Neuronal stem cell (in vitro differentiated cells): ENCODE results near the gene MALAT1.

ENCODE experiments used
- DNase-seq: peaks from one replicate; pipeline ENCODE4 v3.0.0-alpha.2; 2013; ENCODE audit warnings: low spot score
- H2AFZ ChIP-seq: one replicate; pipeline ENCODE4 v1.6.1; 2013; ENCODE audit warnings: mild to moderate bottlenecking, low read length, inconsistent platforms
- H2AK5ac ChIP-seq: 2 replicates; pipeline ENCODE4 v1.6.1; 2013; ENCODE audit warnings: low read depth, mild to moderate bottlenecking, inconsistent platforms, low read length, moderate library complexity, mixed read lengths
- H2BK120ac ChIP-seq: 2 replicates; pipeline ENCODE4 v1.6.1; 2013; ENCODE audit warnings: low read depth, mild to moderate bottlenecking, inconsistent platforms, low read length, moderate library complexity, mixed read lengths
- H2BK12ac ChIP-seq: one replicate; pipeline ENCODE4 v1.6.1; 2013; ENCODE audit warnings: low read length, inconsistent platforms
- H2BK15ac ChIP-seq: 2 replicates; pipeline ENCODE4 v1.6.1; 2013; ENCODE audit warnings: mild to moderate bottlenecking, low read length, inconsistent platforms, mixed read lengths
- H2BK5ac ChIP-seq: one replicate; pipeline ENCODE4 v1.6.1; 2013; ENCODE audit warnings: inconsistent platforms, mild to moderate bottlenecking, low read length, moderate library complexity
- H3K14ac ChIP-seq: one replicate; pipeline ENCODE4 v1.6.1; 2013; ENCODE audit warnings: low read length, inconsistent platforms
- H3K18ac ChIP-seq: 2 replicates; pipeline ENCODE4 v1.6.1; 2013; ENCODE audit warnings: low read length, inconsistent platforms
- H3K23ac ChIP-seq: 2 replicates; pipeline ENCODE4 v1.6.1; 2013; ENCODE audit warnings: low read depth, mild to moderate bottlenecking, mixed read lengths, low read length, inconsistent platforms; ENCODE audit not compliant: poor library complexity
- H3K27ac ChIP-seq: replicated peaks from 3 replicates; pipeline ENCODE4 v1.5.1; 2013; ENCODE audit warnings: low read length, inconsistent platforms
- H3K27me3 ChIP-seq, 3 experiments: 2 replicates each; pipeline ENCODE4 v1.6.1; 2013; ENCODE audit warnings: low read length in 3 of 3, mild to moderate bottlenecking in 2 of 3, inconsistent platforms in 1 of 3, low read depth in 1 of 3, mixed read lengths in 1 of 3, moderate library complexity in 1 of 3; ENCODE audit not compliant: control insufficient read depth in 3 of 3, insufficient read depth in 3 of 3
- H3K36me3 ChIP-seq, 2 donors: replicated peaks in 1 of 2; 2 replicates each; pipeline ENCODE4 v1.6.1; 2013; ENCODE audit warnings: low read length in 2 of 2; ENCODE audit not compliant: control insufficient read depth in 2 of 2, insufficient read depth in 2 of 2
- H3K4ac ChIP-seq: 2 replicates; pipeline ENCODE4 v1.6.1; 2013; ENCODE audit warnings: inconsistent platforms, mild to moderate bottlenecking, low read length, moderate library complexity
- H3K4me1 ChIP-seq, 2 donors: 1 replicate in 1 of 2; 2 replicates in 1 of 2; pipeline ENCODE4 v1.6.1; 2013; ENCODE audit warnings: low read length in 2 of 2, low read depth in 1 of 2; ENCODE audit not compliant: control insufficient read depth in 2 of 2, insufficient read depth in 1 of 2
- H3K4me2 ChIP-seq: one replicate; pipeline ENCODE4 v1.6.1; 2013; ENCODE audit warnings: mild to moderate bottlenecking, low read length, inconsistent platforms; ENCODE audit not compliant: insufficient read depth, poor library complexity, severe bottlenecking
- H3K4me3 ChIP-seq, 2 donors: 2 replicates each; pipeline ENCODE4 v1.5.1; 2013; ENCODE audit warnings: low read length in 2 of 2, mild to moderate bottlenecking in 2 of 2, inconsistent platforms in 1 of 2, moderate library complexity in 1 of 2
- H3K79me1 ChIP-seq: one replicate; pipeline ENCODE4 v1.6.1; 2013; ENCODE audit warnings: low read depth, mild to moderate bottlenecking, inconsistent platforms, low read length, moderate library complexity
- H3K9ac ChIP-seq: one replicate; pipeline ENCODE4 v1.6.1; 2013; ENCODE audit warnings: mild to moderate bottlenecking, low read depth, low read length, inconsistent platforms; ENCODE audit not compliant: poor library complexity
- H3K9me3 ChIP-seq, 2 donors: replicated peaks in 1 of 2; 2 replicates each; pipeline versions ENCODE3 to v1.6.1; 2013; ENCODE audit warnings: low read length in 2 of 2, mild to moderate bottlenecking in 2 of 2, inconsistent platforms in 1 of 2, low read depth in 1 of 2, mixed read lengths in 1 of 2, moderate library complexity in 1 of 2; ENCODE audit not compliant: control insufficient read depth in 2 of 2, insufficient read depth in 1 of 2
- H4K8ac ChIP-seq: one replicate; pipeline ENCODE4 v1.6.1; 2013; ENCODE audit warnings: low read depth, mild to moderate bottlenecking, inconsistent platforms, low read length, moderate library complexity
- H4K91ac ChIP-seq: one replicate; pipeline ENCODE4 v1.6.1; 2013; ENCODE audit warnings: low read length, low read depth, mild to moderate bottlenecking, inconsistent platforms; ENCODE audit not compliant: poor library complexity
- WGBS, 2 donors: extraction: QIAGEN DNeasy Blood & Tissue Kit; methylation state at CpG; one replicate each; pipeline ENCODE4 v1.1.7; 2013; ENCODE audit warnings: missing lambda C conversion rate in 2 of 2, mixed read lengths in 1 of 2; ENCODE audit not compliant: insufficient read length in 2 of 2, insufficient replicate concordance in 1 of 2; ENCODE audit errors: extremely low coverage in 2 of 2; 5-methylcytosine and 5-hydroxymethylcytosine counted together

Gene MALAT1

DNA sequence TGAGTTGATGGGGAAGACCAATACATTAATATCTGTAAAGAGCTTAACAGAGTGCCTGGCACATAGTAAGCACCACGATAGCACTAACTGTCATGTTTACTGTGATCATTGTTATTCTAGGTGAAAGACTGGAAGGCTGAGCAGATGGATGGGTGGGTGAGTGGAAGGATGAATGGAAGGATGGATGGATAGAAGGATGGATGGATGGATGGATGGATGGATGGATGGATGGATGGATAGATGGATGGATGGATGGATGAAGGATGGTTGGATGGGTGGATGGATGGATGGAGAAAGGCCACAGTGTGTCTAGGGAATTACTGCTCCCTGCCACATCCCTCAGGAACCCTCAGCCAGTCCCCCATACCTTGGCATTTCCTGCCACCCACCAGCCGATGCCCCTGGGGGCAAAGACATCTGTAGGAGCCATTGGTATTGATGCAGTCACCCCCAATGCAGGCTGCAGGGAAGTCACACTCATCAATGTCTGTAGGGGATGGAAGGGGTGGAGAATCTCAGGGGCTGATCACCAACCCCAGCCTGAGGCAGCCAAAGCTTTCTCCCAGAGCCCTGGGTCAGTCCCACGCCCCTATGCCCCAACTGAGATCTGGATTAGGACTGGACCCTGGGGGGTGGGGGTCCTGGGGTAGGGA lies 44.0 kb downstream of the MALAT1 start:
- peaks cover 0 to 16% of the 10 kb centered on the region in 2 donors for H3K4me1 ChIP-seq
- H2BK120ac ChIP-seq = no peak overlapping the region
- H3K23ac ChIP-seq = no peak overlapping the region
- no peak overlapping the region for H3K4me2 ChIP-seq
- H3K4ac ChIP-seq = no peak overlapping the region
- peaks cover 0 to 72% (median 17%) of the 10 kb centered on the region in 3 experiments for H3K27me3 ChIP-seq
- no peak overlapping the region for H4K91ac ChIP-seq
- H2BK12ac ChIP-seq = no peak overlapping the region
- no CpG with 5 or more reads among the region's 3 CpGs for WGBS, 2 donors
- no peak overlapping the region for H3K14ac ChIP-seq
- H2BK15ac ChIP-seq = no peak overlapping the region
- peak overlapping the region; percentile 48 for H2BK5ac ChIP-seq
- peak overlapping the region; percentile 12 for H3K9ac ChIP-seq
- DNase-seq = no peak
- no peak overlapping the region for H2AFZ ChIP-seq
- H3K4me3 ChIP-seq = no peak overlapping the region
- peak overlapping the region; percentile 81 for H2AK5ac ChIP-seq
- no peak overlapping the region for H3K27ac ChIP-seq
- H3K18ac ChIP-seq = no peak overlapping the region
- no peak overlapping the region for H4K8ac ChIP-seq
- peaks cover 2 to 21% of the 10 kb centered on the region in 2 donors for H3K36me3 ChIP-seq
- peaks cover 7% of the 10 kb centered on the region for H3K79me1 ChIP-seq
- no peaks in the 10 kb centered on the region for H3K9me3 ChIP-seq

DNA sequence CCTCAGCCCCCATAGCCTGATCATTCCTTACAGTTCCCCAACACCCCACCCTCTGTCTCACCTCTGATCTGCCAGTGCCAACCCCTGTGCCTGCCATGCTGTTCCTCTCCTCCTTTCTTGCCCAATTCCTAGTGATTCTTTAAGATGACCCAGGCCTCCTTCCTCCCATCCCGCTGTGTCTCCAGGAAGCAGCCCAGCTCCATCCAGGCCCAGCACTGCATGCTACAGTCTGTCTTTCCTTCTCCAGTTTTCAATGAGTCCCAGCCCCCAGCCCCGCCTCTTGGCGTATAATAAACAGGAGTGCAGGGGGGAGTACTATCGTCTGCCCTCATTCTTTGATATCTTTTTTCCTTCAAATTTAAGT lies 47.0 kb downstream of the MALAT1 start:
- Histone ChIP-seq H3K79me1 (peaks cover 5% of the 10 kb centered on the region), H4K8ac (no peak overlapping the region), H3K14ac (no peak overlapping the region), H3K9me3 (no peaks in the 10 kb centered on the region), H3K4me3 (no peak overlapping the region), H3K9ac (no peak overlapping the region), H2BK5ac (no peak overlapping the region), H3K27ac (no peak overlapping the region), H2AFZ (no peak overlapping the region), H2BK120ac (no peak overlapping the region), H3K4ac (no peak overlapping the region), H3K27me3 (peaks cover 0 to 60% (median 5%) of the 10 kb centered on the region in 3 experiments), H3K4me1 (peaks cover 0 to 9% of the 10 kb centered on the region in 2 donors), H2AK5ac (peak overlapping the region; percentile 2), H4K91ac (no peak overlapping the region), H3K4me2 (peak overlapping the region; percentile 99), H3K18ac (no peak overlapping the region), H2BK15ac (no peak overlapping the region), H2BK12ac (no peak overlapping the region), H3K36me3 (peaks cover 0 to 22% of the 10 kb centered on the region in 2 donors), H3K23ac (no peak overlapping the region)
- no peak for DNase-seq
- no CpG with 5 or more reads among the region's 4 CpGs for WGBS, 2 donors

DNA sequence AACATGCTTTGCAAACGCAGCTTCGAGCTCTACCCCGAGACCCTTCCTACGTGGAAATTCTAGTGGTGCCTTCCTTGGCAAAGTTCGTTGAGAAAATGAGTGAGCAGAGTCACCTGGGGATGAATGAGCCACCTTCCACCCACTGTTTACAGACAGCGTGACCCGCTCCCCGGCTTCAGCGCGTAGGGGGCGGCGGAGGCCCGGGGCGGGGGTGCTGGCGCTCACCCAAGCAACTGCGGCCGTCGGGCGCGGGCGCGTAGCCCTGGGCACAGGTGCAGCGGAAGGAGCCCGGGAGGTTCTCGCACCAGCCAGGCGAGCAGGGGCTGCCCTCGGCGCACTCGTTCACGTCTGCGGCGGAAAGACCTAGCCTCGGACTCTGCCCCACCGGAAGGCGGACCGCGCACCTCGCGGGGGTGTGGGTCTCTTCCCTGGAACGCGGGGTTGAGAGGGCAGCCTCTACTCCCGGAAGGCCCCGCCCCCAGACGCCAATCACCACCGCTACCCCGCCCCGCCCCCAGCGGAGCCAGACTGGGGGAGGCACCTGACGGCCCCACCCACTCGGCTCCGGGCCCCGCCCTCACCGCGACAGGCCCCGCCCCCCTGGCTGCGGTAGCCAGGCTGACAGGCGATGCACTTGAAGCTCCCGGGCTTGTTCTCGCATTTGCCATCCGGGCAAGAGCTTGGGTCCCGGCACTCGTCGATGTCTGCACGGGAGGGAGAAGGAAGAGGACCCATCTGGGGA lies 47.5 kb downstream of the MALAT1 start:
- Histone ChIP-seq H3K18ac (peak overlapping the region; percentile 93), H2BK120ac (no peak overlapping the region), H3K27ac (no peak overlapping the region), H3K9me3 (no peaks in the 10 kb centered on the region), H3K9ac (peak overlapping the region; percentile 66), H2AK5ac (peak overlapping the region; percentile 2), H2BK5ac (no peak overlapping the region), H3K4me1 (peaks cover 0 to 6% of the 10 kb centered on the region in 2 donors), H3K27me3 (peaks cover 0 to 56% (median 5%) of the 10 kb centered on the region in 3 experiments), H3K23ac (peak overlapping the region; percentile 96), H3K4me3 (peak overlapping the region in 1 of 2 donors; percentile 82), H3K79me1 (peaks cover 5% of the 10 kb centered on the region), H3K4me2 (peak overlapping the region; percentile 99), H3K4ac (no peak overlapping the region), H4K91ac (no peak overlapping the region), H2BK12ac (no peak overlapping the region), H3K36me3 (peaks cover 0 to 21% of the 10 kb centered on the region in 2 donors), H2BK15ac (no peak overlapping the region), H4K8ac (no peak overlapping the region), H2AFZ (no peak overlapping the region), H3K14ac (no peak overlapping the region)
- peak; percentile 84 for DNase-seq
- no CpG with 5 or more reads among the region's 64 CpGs for WGBS, 2 donors

- no CpG with 5 or more reads among the region's 52 CpGs for WGBS, 2 donors
- H3K14ac ChIP-seq = no peak overlapping the region
- no peak overlapping the region for H4K8ac ChIP-seq
- H3K27me3 ChIP-seq = peaks cover 0 to 52% (median 5%) of the 10 kb centered on the region in 3 experiments
- no peak overlapping the region for H3K4me2 ChIP-seq
- peaks cover 0 to 7% of the 10 kb centered on the region in 2 donors for H3K4me1 ChIP-seq
- no peak overlapping the region for H4K91ac ChIP-seq
- no peak overlapping the region for H2BK12ac ChIP-seq
- no peak overlapping the region for H2BK5ac ChIP-seq
- H3K4ac ChIP-seq = peak overlapping the region; percentile 43
- peak overlapping the region; percentile 49 for H3K23ac ChIP-seq
- H3K36me3 ChIP-seq = peaks cover 0 to 17% of the 10 kb centered on the region in 2 donors
- peak overlapping the region; percentile 72 for H2AK5ac ChIP-seq
- H3K18ac ChIP-seq = peak overlapping the region; percentile 73
- H2BK120ac ChIP-seq = no peak overlapping the region
- no peak for DNase-seq
- H2BK15ac ChIP-seq = peak overlapping the region; percentile 31
- H2AFZ ChIP-seq = no peak overlapping the region
- H3K9ac ChIP-seq = peak overlapping the region; percentile 36
- peaks cover 5% of the 10 kb centered on the region for H3K79me1 ChIP-seq
- H3K9me3 ChIP-seq = no peaks in the 10 kb centered on the region
- no peak overlapping the region for H3K27ac ChIP-seq
- no peak overlapping the region for H3K4me3 ChIP-seq
Observed at GRCh38 chr11:65547446-65548125, 48.7 kb downstream of the MALAT1 start.
